Activated CD4-positive, alpha-beta T cell treated with anti-CD3 and anti-CD28 coated beads, Interleukin-2, amount 10 ng/mL, durations not matched to agents 7 days and 5 days (primary cell): ENCODE measurements around the gene TMEM225B. TPM values are rescaled to one million over a fixed set of nuclear protein-coding genes. Genes with fewer than 3 reads are reported as not detected.
A peak's percentile ranks its signal among the peaks of the same experiment; 100 is the strongest.
"Not testable (repeated sequence)": the region's sequence is repeated elsewhere in the genome, so short reads cannot be mapped to it uniquely, and the experiment has no call there.

Experiments
- CTCF ChIA-PET: fragments of 350-600 bp; sonication (Branson Sonifier 250); formaldehyde crosslinking; loops from one replicate; lab custom pipeline; 2021; ENCODE audit warnings: antibody characterized with exemption; lab: Charles Lee
- POLR2A ChIA-PET: fragments of 350-600 bp; sonication (Branson Sonifier 250); formaldehyde crosslinking; loops from one replicate; lab custom pipeline; 2021; ENCODE audit warnings: antibody characterized with exemption; lab: Charles Lee
- DNase-seq: peaks from one replicate; pipeline ENCODE4 v3.0.0-alpha.2; 2020
- H3K27ac Mint-ChIP-seq: one replicate; pipeline ENCODE4 v1.8.0; 2021; ENCODE audit warnings: mild to moderate bottlenecking, moderate library complexity, mixed read lengths
- H3K27me3 Mint-ChIP-seq: one replicate; pipeline ENCODE4 v1.8.0; 2021; ENCODE audit warnings: mixed read lengths
- H3K36me3 Mint-ChIP-seq: one replicate; pipeline ENCODE4 v1.8.0; 2021; ENCODE audit warnings: low read depth, mixed read lengths
- H3K4me1 Mint-ChIP-seq: one replicate; pipeline ENCODE4 v1.8.0; 2021; ENCODE audit warnings: mixed read lengths
- H3K4me3 Mint-ChIP-seq: one replicate; pipeline ENCODE4 v1.8.0; 2021; ENCODE audit warnings: mild to moderate bottlenecking, moderate library complexity, mixed read lengths
- H3K9me3 Mint-ChIP-seq: one replicate; pipeline ENCODE4 v1.8.0; 2021; ENCODE audit warnings: mixed read lengths
- total RNA-seq, 2 experiments: library from RNA; stranded (reverse); gene quantifications; one replicate each; pipeline ENCODE4 v1.2.3, GENCODE V29; 2021

Gene TMEM225B
- total RNA-seq: 1 to 10 TPM; 1.2 to 1.3 TPM

- POLR2A ChIA-PET: no interaction called here
- peak; percentile 74 for DNase-seq
- Mint-ChIP-seq H3K4me1 (peaks cover 4% of the 10 kb centered on the region), H3K9me3 (no peaks in the 10 kb centered on the region), H3K4me3 (no peak within 1 kb of the TSS), H3K27ac (no peak within 1 kb of the TSS), H3K27me3 (no peaks in the 10 kb centered on the region), H3K36me3 (no peaks in the 10 kb centered on the region)
- CTCF ChIA-PET: interaction anchor here (1.1 to 1.6 kb wide), 2 partner anchors 11 to 19 kb away, joined by 3 to 6 read pairs; partner anchors contain the start of gene ZSCAN25
These were observed at the start of gene TMEM225B for GRCh38 chr7:99597762-99598501. Gene TMEM225B, plus strand, starts transcription at chr7:99598267. Its CDS starts 6,122 bp downstream, at chr7:99604389.

GRCh38 chr7:99549545-99549944 lies 48.5 kb upstream of the TMEM225B start:
- H3K4me3 Mint-ChIP-seq, POLR2A ChIA-PET, CTCF ChIA-PET, H3K27me3 Mint-ChIP-seq, DNase-seq, H3K27ac Mint-ChIP-seq: not testable (repeated sequence)
- H3K4me1 Mint-ChIP-seq: peaks cover 26% of the 10 kb centered on the region
- peaks cover 42% of the 10 kb centered on the region for H3K36me3 Mint-ChIP-seq
- H3K9me3 Mint-ChIP-seq: peaks cover 21% of the 10 kb centered on the region

- H3K9me3 Mint-ChIP-seq: peaks cover 18% of the 10 kb centered on the region
- peaks cover 49% of the 10 kb centered on the region for H3K36me3 Mint-ChIP-seq
- H3K4me3 Mint-ChIP-seq: peak overlapping the region; percentile 86
- H3K4me1 Mint-ChIP-seq: peaks cover 37% of the 10 kb centered on the region
- H3K27ac Mint-ChIP-seq: peak overlapping the region; percentile 94
- H3K27me3 Mint-ChIP-seq: no peaks in the 10 kb centered on the region
- peak; percentile 8 for DNase-seq
- ChIA-PET CTCF (no interaction called here), POLR2A (no interaction called here)
These were observed 46.7 kb upstream of the TMEM225B start for GRCh38 chr7:99551334-99551733.

GRCh38 chr7:99551767-99552463 lies 46.2 kb upstream of the TMEM225B start, which contains the start of gene FAM200A:
Gene FAM200A, minus strand, starts transcription at chr7:99552114. Its CDS starts 3,707 bp downstream, at chr7:99548407.
- ChIA-PET CTCF (interaction anchor here (1.2 kb wide), 1 partner anchor 17 kb away, joined by 3 read pairs; no protein-coding TSS in a partner anchor), POLR2A (no interaction called here)
- H3K4me1 Mint-ChIP-seq: peaks cover 40% of the 10 kb centered on the region
- H3K27me3 Mint-ChIP-seq: no peaks in the 10 kb centered on the region
- DNase-seq: peak; percentile 86
- H3K27ac Mint-ChIP-seq: peak within 1 kb of the TSS; percentile 94
- peak within 1 kb of the TSS; percentile 86 for H3K4me3 Mint-ChIP-seq
- H3K36me3 Mint-ChIP-seq: peaks cover 51% of the 10 kb centered on the region
- H3K9me3 Mint-ChIP-seq: peaks cover 13% of the 10 kb centered on the region

- no peaks in the 10 kb centered on the region for H3K27me3 Mint-ChIP-seq
- peaks cover 11% of the 10 kb centered on the region for H3K9me3 Mint-ChIP-seq
- ChIA-PET POLR2A (no interaction called here), CTCF (no interaction called here)
- peaks cover 56% of the 10 kb centered on the region for H3K36me3 Mint-ChIP-seq
- peak overlapping the region; percentile 26 for H3K4me3 Mint-ChIP-seq
- H3K27ac Mint-ChIP-seq: no peak overlapping the region
- peaks cover 46% of the 10 kb centered on the region for H3K4me1 Mint-ChIP-seq
- DNase-seq: no peak
These were observed 45.0 kb upstream of the TMEM225B start for GRCh38 chr7:99553039-99553438.

GRCh38 chr7:99554939-99555338 lies 43.1 kb upstream of the TMEM225B start:
- CTCF ChIA-PET: interaction anchor here (2.2 kb wide), 1 partner anchor 15 kb away, joined by 5 read pairs; no protein-coding TSS in a partner anchor
- Mint-ChIP-seq H3K9me3 (peaks cover 5% of the 10 kb centered on the region), H3K27me3 (no peaks in the 10 kb centered on the region), H3K4me3 (no peak overlapping the region), H3K27ac (no peak overlapping the region), H3K4me1 (peaks cover 46% of the 10 kb centered on the region), H3K36me3 (peaks cover 47% of the 10 kb centered on the region)
- POLR2A ChIA-PET: no interaction called here
- no peak for DNase-seq

- H3K36me3 Mint-ChIP-seq: peaks cover 58% of the 10 kb centered on the region
- POLR2A ChIA-PET: interaction anchor here (0.6 to 1.2 kb wide), 2 partner anchors 57 to 199 kb away, joined by 3 read pairs; partner anchors contain the start of gene ZNF394
These were observed 40.9 kb upstream of the TMEM225B start for GRCh38 chr7:99557196-99557607.

GRCh38 chr7:99557940-99558305 lies 40.1 kb upstream of the TMEM225B start:
- ChIA-PET POLR2A (interaction anchor here (0.7 to 1.2 kb wide), 3 partner anchors 58 to 82 kb away, joined by 3 to 4 read pairs (median 3); partner anchors contain the start of gene ZNF394), CTCF (interaction anchor here (0.5 to 1.4 kb wide), 6 partner anchors 12 to 320 kb away, joined by 3 to 6 read pairs (median 3); partner anchors contain the start of gene ZKSCAN5)
- no peak for DNase-seq
- peaks cover 54% of the 10 kb centered on the region for H3K4me1 Mint-ChIP-seq
- H3K36me3 Mint-ChIP-seq: peaks cover 66% of the 10 kb centered on the region
- peak overlapping the region; percentile 99 for H3K27ac Mint-ChIP-seq
- H3K4me3 Mint-ChIP-seq: peak overlapping the region; percentile 90
- H3K9me3 Mint-ChIP-seq: no peaks in the 10 kb centered on the region
- no peaks in the 10 kb centered on the region for H3K27me3 Mint-ChIP-seq

More at GRCh38 chr7:99557196-99557607, 40.9 kb upstream of the TMEM225B start:
- no peaks in the 10 kb centered on the region for H3K27me3 Mint-ChIP-seq
- H3K27ac Mint-ChIP-seq: peak overlapping the region; percentile 99
- peaks cover 53% of the 10 kb centered on the region for H3K4me1 Mint-ChIP-seq
- CTCF ChIA-PET: interaction anchor here (0.7 to 2.2 kb wide), 5 partner anchors 18 to 84 kb away, joined by 3 to 6 read pairs (median 3); no protein-coding TSS in a partner anchor
- H3K4me3 Mint-ChIP-seq: peak overlapping the region; percentile 90
- DNase-seq: no peak
- no peaks in the 10 kb centered on the region for H3K9me3 Mint-ChIP-seq

GRCh38 chr7:99558306-99559174 lies 39.5 kb upstream of the TMEM225B start, which contains the start of gene ZNF655:
Gene ZNF655, plus strand, starts transcription at chr7:99558642. Its CDS starts 1,918 bp downstream, at chr7:99560560.
- POLR2A ChIA-PET: interaction anchor here (0.7 to 1.0 kb wide), 2 partner anchors 59 to 82 kb away, joined by 3 to 4 read pairs; partner anchors contain the start of gene ZNF394
- H3K4me1 Mint-ChIP-seq: peaks cover 51% of the 10 kb centered on the region
- peak within 1 kb of the TSS; percentile 90 for H3K4me3 Mint-ChIP-seq
- CTCF ChIA-PET: interaction anchor here (0.5 to 1.4 kb wide), 8 partner anchors 13 to 1277 kb away, joined by 3 to 6 read pairs (median 3); partner anchors contain the start of gene ZKSCAN5
- DNase-seq: peak; percentile 91
- peak within 1 kb of the TSS; percentile 99 for H3K27ac Mint-ChIP-seq
- peaks cover 63% of the 10 kb centered on the region for H3K36me3 Mint-ChIP-seq
- H3K27me3 Mint-ChIP-seq: no peaks in the 10 kb centered on the region
- no peaks in the 10 kb centered on the region for H3K9me3 Mint-ChIP-seq

- ChIA-PET POLR2A (no interaction called here), CTCF (interaction anchor here (0.5 to 1.3 kb wide), 7 partner anchors 12 to 318 kb away, joined by 3 to 6 read pairs (median 3); partner anchors contain the start of gene ZKSCAN5)
- no peak for DNase-seq
- H3K27ac Mint-ChIP-seq: peak overlapping the region; percentile 99
- no peaks in the 10 kb centered on the region for H3K9me3 Mint-ChIP-seq
- no peaks in the 10 kb centered on the region for H3K27me3 Mint-ChIP-seq
- peaks cover 65% of the 10 kb centered on the region for H3K36me3 Mint-ChIP-seq
- H3K4me1 Mint-ChIP-seq: peaks cover 58% of the 10 kb centered on the region
- H3K4me3 Mint-ChIP-seq: peak overlapping the region; percentile 90
These were observed 38.7 kb upstream of the TMEM225B start for GRCh38 chr7:99559175-99559915.
